PC-3 (cell line): ENCODE results near the gene RTP4. TPM values are rescaled to one million over a fixed set of nuclear protein-coding genes. Genes with fewer than 3 reads are reported as not detected.

Source experiments
- ATAC-seq: fragments of 200-7000 bp; cut with Tn5 transposase; 2 replicates; pipeline ENCODE4 v1.9.1; 2020; ENCODE audit warnings: mild to moderate bottlenecking, moderate library complexity
- BruUV-seq: library from RNA; stranded (reverse); fragments of 400-500 nt; replicated peaks from 2 replicates; lab custom pipeline; 2021; lab: Mats Ljungman, UMichigan
- CTCF ChIA-PET: fragments of 300-600 bp; sonication (Branson Sonifier 250); formaldehyde crosslinking; loops from one replicate; lab custom pipeline; 2022; ENCODE audit warnings: antibody characterized with exemption; lab: Charles Lee
- POLR2A ChIA-PET: fragments of 300-600 bp; sonication (Branson Sonifier 250); formaldehyde crosslinking; loops from one replicate; lab custom pipeline; 2022; ENCODE audit warnings: antibody characterized with exemption; ENCODE audit not compliant: unreplicated experiment; lab: Charles Lee
- DNase-seq: peaks from one replicate; pipeline ENCODE4 v3.0.0-alpha.2; 2015
- H2AFZ ChIP-seq: fragments of 300-600 bp; sonication (generic); 2 replicates; pipeline ENCODE4 v1.6.0; 2016; ENCODE audit warnings: antibody characterized with exemption, low read length
- H3F3A ChIP-seq: fragments of 300-600 bp; sonication (generic); one replicate; pipeline ENCODE4 v1.6.0; 2017; ENCODE audit warnings: antibody characterized with exemption, low read length, control low read depth, mild to moderate bottlenecking; ENCODE audit not compliant: unreplicated experiment
- H3K27ac ChIP-seq: fragments of 300-600 bp; sonication (generic); 2 replicates; pipeline ENCODE4 v1.5.1; 2016; ENCODE audit warnings: mild to moderate bottlenecking, low read length
- H3K27me3 ChIP-seq: fragments of 300-600 bp; sonication (generic); 2 replicates; pipeline ENCODE4 v1.6.1; 2016; ENCODE audit warnings: low read length, mixed read lengths
- H3K36me3 ChIP-seq: fragments of 300-600 bp; sonication (generic); 2 replicates; pipeline ENCODE4 v1.6.1; 2016; ENCODE audit warnings: low read depth, mixed run types, low read length, mixed read lengths
- H3K4me1 ChIP-seq: fragments of 300-600 bp; sonication (generic); 2 replicates; pipeline ENCODE4 v1.5.1; 2016; ENCODE audit warnings: low read length; ENCODE audit not compliant: insufficient read depth
- H3K4me2 ChIP-seq: fragments of 300-600 bp; sonication (generic); 2 replicates; pipeline ENCODE4 v1.6.0; 2016; ENCODE audit warnings: low read length
- H3K4me3 ChIP-seq: fragments of 300-600 bp; sonication (generic); 2 replicates; pipeline ENCODE4 v1.5.1; 2016; ENCODE audit warnings: mild to moderate bottlenecking, low read length, mixed read lengths
- H3K79me2 ChIP-seq: fragments of 300-600 bp; sonication (generic); 2 replicates; pipeline ENCODE4 v1.6.1; 2017; ENCODE audit warnings: low read length, mixed read lengths
- H3K9ac ChIP-seq: fragments of 300-600 bp; sonication (generic); 2 replicates; pipeline ENCODE4 v1.6.0; 2016; ENCODE audit warnings: mild to moderate bottlenecking, low read length
- H3K9me2 ChIP-seq: fragments of 300-600 bp; sonication (generic); replicated peaks from 2 replicates; pipeline ENCODE4 v1.6.1; 2016; ENCODE audit warnings: mixed run types, low read length, mixed read lengths
- H3K9me3 ChIP-seq: fragments of 300-600 bp; sonication (generic); 2 replicates; pipeline ENCODE4 v1.6.1; 2016; ENCODE audit warnings: low read length, mixed read lengths
- H4K20me1 ChIP-seq: fragments of 300-600 bp; sonication (generic); 2 replicates; pipeline ENCODE4 v1.6.1; 2016; ENCODE audit warnings: low read length, mixed read lengths
- CTCF ChIP-seq: fragments of 300-600 bp; sonication (generic); conservative IDR thresholded peaks from 2 replicates; pipeline ENCODE4 v1.5.1; 2017; ENCODE audit warnings: antibody characterized with exemption, low read depth, mild to moderate bottlenecking, low read length
- EZH2 ChIP-seq: fragments of 300-600 bp; sonication (generic); IDR thresholded peaks from one replicate; pipeline ENCODE4 v1.6.1; 2017; ENCODE audit warnings: antibody characterized with exemption, mild to moderate bottlenecking, low read length; ENCODE audit not compliant: unreplicated experiment
- EZH2phosphoT487 ChIP-seq: fragments of 300-600 bp; sonication (generic); IDR thresholded peaks from 2 replicates; pipeline ENCODE4 v1.6.1; 2018; ENCODE audit warnings: mild to moderate bottlenecking, antibody characterized with exemption, low read length, borderline replicate concordance
- intact Hi-C: fragments of 100-400 bp; cut with micrococcal nuclease; formaldehyde crosslinking; loops from 2 replicates; pipeline ENCODE4 v1.9.0; 2023
- total RNA-seq: library from RNA; depleted of rRNA; stranded (reverse); fragments of >200 nt; gene quantifications from 2 replicates; pipeline ENCODE4 v1.2.3, GENCODE V29; 2014

Gene RTP4
- total RNA-seq, 1 experiment from 2014 or later = 0.11 TPM

DNA sequence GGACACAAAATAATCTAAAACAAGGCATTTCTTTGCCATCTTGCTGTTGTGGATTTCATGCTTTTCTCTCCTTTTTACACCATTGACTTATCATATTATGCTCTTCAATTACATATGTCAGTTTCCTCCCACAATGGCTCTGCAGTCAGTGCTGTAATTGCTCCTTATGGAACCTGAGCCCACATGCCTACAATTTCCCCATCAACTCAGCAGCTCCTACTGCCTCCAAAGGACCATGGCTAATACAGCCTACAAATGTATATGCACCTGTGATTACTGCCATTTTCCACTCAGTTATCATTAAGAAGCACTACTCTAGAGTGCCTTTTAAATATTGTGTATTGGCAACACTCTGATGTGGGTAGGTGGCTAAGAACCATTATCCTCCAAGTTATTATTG lies 30.8 kb downstream of the RTP4 start:
- CTCF ChIA-PET = no interaction called here
- no TSS peak for BruUV-seq
- H3K36me3 ChIP-seq = no peaks in the 10 kb centered on the region
- POLR2A ChIA-PET = no interaction called here
- H3F3A ChIP-seq = no peaks in the 10 kb centered on the region
- no peak overlapping the region for H3K4me2 ChIP-seq
- no peak overlapping the region for H2AFZ ChIP-seq
- H4K20me1 ChIP-seq = no peaks in the 10 kb centered on the region
- ATAC-seq (no peak), DNase-seq (no peak)
- TF ChIP-seq EZH2 (no peak), EZH2phosphoT487 (no peak), CTCF (no peak)
- H3K27me3 ChIP-seq = peaks cover 20% of the 10 kb centered on the region
- no peak overlapping the region for H3K4me3 ChIP-seq
- no peaks in the 10 kb centered on the region for H3K9me2 ChIP-seq
- H3K9ac ChIP-seq = no peak overlapping the region
- no peak overlapping the region for H3K27ac ChIP-seq
- no peaks in the 10 kb centered on the region for H3K79me2 ChIP-seq
- H3K4me1 ChIP-seq = peaks cover 10% of the 10 kb centered on the region
- intact Hi-C loops = no loop called here
- no peaks in the 10 kb centered on the region for H3K9me3 ChIP-seq

- H3K27me3 ChIP-seq = peaks cover 11% of the 10 kb centered on the region; the same call in 1 of the 2 replicates
- H3K4me3 ChIP-seq = no peak overlapping the region
- H4K20me1 ChIP-seq = no peaks in the 10 kb centered on the region
- ChIA-PET CTCF (no interaction called here), POLR2A (no interaction called here)
- no peaks in the 10 kb centered on the region for H3K9me3 ChIP-seq
- no peak overlapping the region for H2AFZ ChIP-seq
- peaks cover 20% of the 10 kb centered on the region for H3K4me1 ChIP-seq
- H3K9ac ChIP-seq = no peak overlapping the region
- no peak for TF ChIP-seq EZH2
- no peak for TF ChIP-seq EZH2phosphoT487
- TF ChIP-seq CTCF = no peak
- H3K27ac ChIP-seq = no peak overlapping the region
- DNase-seq (no peak), ATAC-seq (no peak)
- intact Hi-C loops = no loop called here
- no TSS peak for BruUV-seq
- H3K79me2 ChIP-seq = no peaks in the 10 kb centered on the region
- H3F3A ChIP-seq = no peaks in the 10 kb centered on the region
- no peak overlapping the region for H3K4me2 ChIP-seq
- no peaks in the 10 kb centered on the region for H3K36me3 ChIP-seq
- H3K9me2 ChIP-seq = no peaks in the 10 kb centered on the region
These were observed 32.6 kb downstream of the RTP4 start for GRCh38 chr3:187400756-187401155.

- intact Hi-C loops = no loop called here
- no peak for ATAC-seq
- no peak for DNase-seq
These were observed 33.7 kb downstream of the RTP4 start for GRCh38 chr3:187401856-187402255.

More at GRCh38 chr3:187401856-187402255, 33.7 kb downstream of the RTP4 start:
- no peaks in the 10 kb centered on the region for H3K9me2 ChIP-seq
- BruUV-seq = no TSS peak
- H3K9me3 ChIP-seq = no peaks in the 10 kb centered on the region
- no peaks in the 10 kb centered on the region for H3F3A ChIP-seq
- H4K20me1 ChIP-seq = no peaks in the 10 kb centered on the region
- ChIA-PET CTCF (no interaction called here), POLR2A (no interaction called here)
- no peak overlapping the region for H3K27ac ChIP-seq
- H2AFZ ChIP-seq = no peak overlapping the region
- no peaks in the 10 kb centered on the region for H3K79me2 ChIP-seq
- H3K36me3 ChIP-seq = no peaks in the 10 kb centered on the region
- TF ChIP-seq EZH2phosphoT487 (no peak), EZH2 (no peak), CTCF (no peak)
- no peak overlapping the region for H3K4me3 ChIP-seq
- peaks cover 20% of the 10 kb centered on the region for H3K4me1 ChIP-seq
- no peak overlapping the region for H3K4me2 ChIP-seq
- no peak overlapping the region for H3K9ac ChIP-seq
- H3K27me3 ChIP-seq = peaks cover 11% of the 10 kb centered on the region; the same call in 1 of the 2 replicates
